Body of pancreas (tissue), 4 donors: ENCODE measurements around the gene TCAP. TPM values are rescaled to one million over a fixed set of nuclear protein-coding genes. Genes with fewer than 3 reads are reported as not detected.
A peak's percentile ranks its signal among the peaks of the same experiment; 100 is the strongest.

Experiments
- ATAC-seq: fragments of 150-250 bp; one replicate; pipeline ENCODE4 v1.9.1; 2016
- DNase-seq, 4 donors: peaks; one replicate each; pipeline ENCODE4 v3.0.0-alpha.2; 2019
- H3K27ac ChIP-seq, 4 donors: fragments of 200-600 bp; sonication (generic); 1 replicate in 3 of 4; 2 replicates in 1 of 4; pipeline versions ENCODE4 v1.5.1 to v1.6.1; 2016 to 2019; ENCODE audit warnings: mild to moderate bottlenecking in 1 of 4, mixed read lengths in 1 of 4, moderate library complexity in 1 of 4
- H3K27me3 ChIP-seq, 2 donors: fragments of 200-600 bp; sonication (generic); one replicate each; pipeline ENCODE4 v1.6.0; 2016; ENCODE audit warnings: mild to moderate bottlenecking in 1 of 2
- H3K36me3 ChIP-seq, 2 donors: fragments of 200-600 bp; sonication (generic); replicated peaks in 1 of 2; 2 replicates each; pipeline ENCODE4 v1.5.1; 2016; ENCODE audit warnings: low read depth in 2 of 2; ENCODE audit not compliant: insufficient read depth in 1 of 2
- H3K4me1 ChIP-seq: fragments of 200-600 bp; sonication (generic); one replicate; pipeline ENCODE4 v1.6.0; 2016
- H3K4me3 ChIP-seq, 2 donors: fragments of 200-600 bp; sonication (generic); 1 replicate in 1 of 2; 2 replicates in 1 of 2; pipeline ENCODE4 v1.5.1; 2016 to 2019
- H3K9me3 ChIP-seq, 3 donors: fragments of 200-600 bp; sonication (generic); 1 replicate in 2 of 3; 2 replicates in 1 of 3; pipeline ENCODE4 v1.5.1; 2016
- POLR2A ChIP-seq, 3 donors: fragments of 450-650 bp; IDR thresholded peaks; one replicate each; pipeline ENCODE4 v1.6.1; 2016; ENCODE audit warnings: antibody characterized with exemption in 3 of 3, mild to moderate bottlenecking in 2 of 3
- WGBS, 2 donors: methylation state at CpG; one replicate each; pipeline ENCODE4 v1.1.5; 2017; 5-methylcytosine and 5-hydroxymethylcytosine counted together
- intact Hi-C: fragments of 100-400 bp; cut with DNase I; formaldehyde crosslinking; loops from one replicate; pipeline ENCODE4 v1.15.1; 2023
- total RNA-seq, 2 donors: library from RNA; depleted of rRNA; stranded (reverse); fragments of >200 nt; gene quantifications; one replicate each; pipeline ENCODE4 v1.1.0, GENCODE V29; 2016
- TF ChIP-seq, protein P1 (sequence below), 7 experiments: fragments of 450-650 bp in 4 of 7; fragments of 200-600 bp in 3 of 7; sonication (generic) in 3 of 7; IDR thresholded peaks; one replicate each; pipeline ENCODE4 v1.5.1; 2016 to 2019; ENCODE audit warnings: antibody characterized with exemption in 7 of 7

Gene TCAP
- total RNA-seq, 2 donors from 2014 or later = 0.26 TPM; not detected in 1

DNA sequence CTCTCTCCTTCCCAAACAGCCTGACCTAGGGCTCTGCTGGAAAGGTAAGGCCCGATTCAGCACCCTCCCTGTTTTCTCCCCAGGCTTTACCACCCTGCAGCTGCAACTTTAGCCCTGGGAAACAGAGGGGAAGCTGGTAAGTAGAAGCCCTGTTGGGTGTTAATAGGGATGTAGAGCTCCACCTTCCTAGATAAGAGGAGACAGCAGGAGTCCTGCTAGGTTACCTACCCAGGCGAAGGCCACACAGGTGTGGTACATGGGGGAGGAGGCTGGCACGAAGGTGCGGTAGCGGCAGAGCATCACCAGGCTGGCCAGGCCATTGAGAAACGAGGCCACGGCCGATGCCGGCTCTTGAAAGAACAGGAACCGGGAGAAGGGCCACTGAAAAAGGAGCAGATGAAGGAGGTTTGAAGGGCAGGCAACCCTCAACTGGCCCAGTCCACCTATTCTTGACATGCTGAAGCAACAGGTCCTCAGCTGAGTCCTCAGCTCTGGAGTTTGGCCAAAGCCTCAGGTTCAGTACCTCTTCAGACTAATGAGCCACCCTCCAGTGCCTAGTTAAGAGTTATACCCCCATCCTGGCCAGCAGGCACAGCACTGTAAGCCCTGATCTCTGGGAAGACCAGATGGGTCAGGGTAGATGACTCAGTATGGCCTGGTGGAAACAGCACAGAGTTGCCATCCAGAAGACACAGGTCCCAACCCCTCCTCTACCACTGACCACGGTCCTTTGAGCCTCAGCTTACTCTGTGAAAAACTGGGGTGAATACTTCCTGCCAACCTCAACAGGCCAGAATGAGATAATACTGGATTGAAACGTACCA, 19.4 kb downstream of the TCAP start:
- DNase-seq (no peak), ATAC-seq (no peak)
- peaks cover 21% of the 10 kb centered on the region for H3K4me1 ChIP-seq
- H3K4me3 ChIP-seq = no peak overlapping the region
- TF ChIP-seq POLR2A (IDR thresholded peaks at IDR 0.05) = no peak
- TF ChIP-seq, protein P1, sequence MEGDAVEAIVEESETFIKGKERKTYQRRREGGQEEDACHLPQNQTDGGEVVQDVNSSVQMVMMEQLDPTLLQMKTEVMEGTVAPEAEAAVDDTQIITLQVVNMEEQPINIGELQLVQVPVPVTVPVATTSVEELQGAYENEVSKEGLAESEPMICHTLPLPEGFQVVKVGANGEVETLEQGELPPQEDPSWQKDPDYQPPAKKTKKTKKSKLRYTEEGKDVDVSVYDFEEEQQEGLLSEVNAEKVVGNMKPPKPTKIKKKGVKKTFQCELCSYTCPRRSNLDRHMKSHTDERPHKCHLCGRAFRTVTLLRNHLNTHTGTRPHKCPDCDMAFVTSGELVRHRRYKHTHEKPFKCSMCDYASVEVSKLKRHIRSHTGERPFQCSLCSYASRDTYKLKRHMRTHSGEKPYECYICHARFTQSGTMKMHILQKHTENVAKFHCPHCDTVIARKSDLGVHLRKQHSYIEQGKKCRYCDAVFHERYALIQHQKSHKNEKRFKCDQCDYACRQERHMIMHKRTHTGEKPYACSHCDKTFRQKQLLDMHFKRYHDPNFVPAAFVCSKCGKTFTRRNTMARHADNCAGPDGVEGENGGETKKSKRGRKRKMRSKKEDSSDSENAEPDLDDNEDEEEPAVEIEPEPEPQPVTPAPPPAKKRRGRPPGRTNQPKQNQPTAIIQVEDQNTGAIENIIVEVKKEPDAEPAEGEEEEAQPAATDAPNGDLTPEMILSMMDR (IDR thresholded peaks at IDR 0.05) = no peak
- no peaks in the 10 kb centered on the region for H3K9me3 ChIP-seq
- no peaks in the 10 kb centered on the region for H3K36me3 ChIP-seq
- WGBS, 2 donors = 89 to 92% methylated on average over 12 of the region's 12 CpGs
- intact Hi-C loops = loop anchor here (10.0 kb wide), 1 partner anchor 60 kb away; no protein-coding TSS in a partner anchor
- H3K27ac ChIP-seq = no peak overlapping the region
- no peaks in the 10 kb centered on the region for H3K27me3 ChIP-seq

DNA sequence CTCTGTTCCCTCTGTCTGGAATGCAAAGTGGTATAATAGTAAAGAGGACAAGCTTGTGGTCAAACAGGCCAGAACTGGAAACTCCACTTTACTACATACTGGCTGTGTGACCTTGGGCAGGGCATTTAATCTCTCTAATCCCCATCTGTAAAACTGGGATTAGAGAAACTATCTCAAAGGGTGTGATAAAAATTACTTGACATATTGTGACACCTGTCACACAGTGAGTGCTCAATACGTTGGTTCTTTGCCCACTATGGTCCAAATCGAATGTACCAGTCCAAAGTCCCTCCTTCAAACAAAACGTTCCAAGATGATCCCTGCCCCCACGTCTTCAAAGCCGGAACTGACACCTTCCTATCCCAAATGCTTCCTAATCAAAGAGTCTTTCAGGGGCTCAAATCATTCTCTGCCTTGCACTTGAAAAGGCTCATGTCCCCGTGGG, 22.0 kb downstream of the TCAP start:
- H3K4me3 ChIP-seq = peak overlapping the region; percentile 58 to 65
- no peaks in the 10 kb centered on the region for H3K36me3 ChIP-seq
- DNase-seq (no peak), ATAC-seq (no peak)
- intact Hi-C loops = loop anchor here (10.0 kb wide), 1 partner anchor 58 kb away; no protein-coding TSS in a partner anchor
- peaks cover 21% of the 10 kb centered on the region for H3K4me1 ChIP-seq
- no peaks in the 10 kb centered on the region for H3K9me3 ChIP-seq
- TF ChIP-seq POLR2A (IDR thresholded peaks at IDR 0.05) = no peak
- TF ChIP-seq, protein P1 (IDR thresholded peaks at IDR 0.05) = no peak
- peak overlapping the region; percentile 78 to 93 (median 88) for H3K27ac ChIP-seq
- 20% methylated on average over 6 of the region's 6 CpGs for WGBS, 2 donors
- no peaks in the 10 kb centered on the region for H3K27me3 ChIP-seq

GRCh38 chr17:39687546-39688474, 22.7 kb downstream of the TCAP start, which contains the start of gene PGAP3:
PGAP3 (minus strand) TSS chr17:39688057; CDS start chr17:39688014, 43 bp downstream.
- Histone ChIP-seq H3K27ac (peak within 1 kb of the TSS; percentile 78 to 93 (median 88)), H3K4me1 (peaks cover 21% of the 10 kb centered on the region), H3K36me3 (no peaks in the 10 kb centered on the region), H3K9me3 (no peaks in the 10 kb centered on the region), H3K27me3 (no peaks in the 10 kb centered on the region), H3K4me3 (peak within 1 kb of the TSS; percentile 58 to 65)
- ATAC-seq (peak; percentile 93), DNase-seq (peak; percentile 84 to 94 (median 87))
- 1 to 2% methylated on average over 37 to 45 of the region's 45 CpGs for WGBS, 2 donors
- TF ChIP-seq POLR2A (IDR thresholded peaks at IDR 0.05) = peak in 2 of 3 donors; percentile 67 to 71
- TF ChIP-seq, protein P1 (IDR thresholded peaks at IDR 0.05) = no peak
- intact Hi-C loops = loop anchor here (10.0 kb wide), 1 partner anchor 57 kb away; no protein-coding TSS in a partner anchor

DNA sequence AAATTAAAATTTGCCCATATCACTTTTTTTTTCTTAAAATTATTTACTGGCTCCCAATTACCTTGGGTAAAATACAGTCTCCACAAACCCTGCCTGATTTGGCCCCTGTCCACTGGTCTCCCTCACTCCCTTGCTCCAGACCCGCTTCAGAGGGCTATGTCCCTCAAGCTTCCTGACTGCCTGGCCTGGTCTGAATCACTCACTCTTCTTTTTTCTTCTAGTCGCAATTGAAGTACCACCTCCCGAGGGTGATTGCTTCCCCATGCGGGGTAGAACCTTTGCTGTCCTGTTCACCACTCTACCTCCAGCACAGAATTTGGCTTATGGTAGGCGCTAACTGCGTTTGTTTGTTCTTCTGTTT, 23.3 kb downstream of the TCAP start:
- Histone ChIP-seq H3K27ac (peak overlapping the region in 3 of 4 donors; percentile 85 to 93 (median 90)), H3K27me3 (no peaks in the 10 kb centered on the region), H3K4me3 (peak overlapping the region; percentile 58 to 65), H3K36me3 (no peaks in the 10 kb centered on the region), H3K9me3 (no peaks in the 10 kb centered on the region), H3K4me1 (peaks cover 21% of the 10 kb centered on the region)
- 8 to 10% methylated on average over 6 of the region's 6 CpGs for WGBS, 2 donors
- TF ChIP-seq, protein P1 (IDR thresholded peaks at IDR 0.05) = no peak
- no peak for TF ChIP-seq POLR2A (IDR thresholded peaks at IDR 0.05)
- DNase-seq (no peak), ATAC-seq (no peak)
- intact Hi-C loops = loop anchor here (10.0 kb wide), 1 partner anchor 56 kb away; no protein-coding TSS in a partner anchor
